HepG2 (cell line): ENCODE data around the gene TUBGCP3.

Experiments used
- ATF2 ChIP-seq: sonication (generic); formaldehyde crosslinking; IDR thresholded peaks from 2 replicates; pipeline ENCODE4 v1.4.0; 2020; ENCODE audit warnings: missing genetic modification reagents
- CTCF ChIP-seq: sonication (generic); formaldehyde crosslinking; IDR thresholded peaks from 2 replicates; pipeline ENCODE4 v1.5.0; 2020; ENCODE audit warnings: mild to moderate bottlenecking, missing genetic modification reagents, moderate library complexity
- EP300 ChIP-seq, 3 experiments: sonication (generic) in 1 of 3; formaldehyde crosslinking in 1 of 3; IDR thresholded peaks; 2 replicates each; pipeline versions ENCODE4 v1.5.1 to v1.6.1; 2011 to 2020; ENCODE audit warnings: low read depth in 2 of 3, low read length in 2 of 3, borderline replicate concordance in 1 of 3, improper control_type of control experiment in 1 of 3, mild to moderate bottlenecking in 1 of 3, missing genetic modification reagents in 1 of 3, moderate library complexity in 1 of 3
- NFIC ChIP-seq: IDR thresholded peaks from 2 replicates; pipeline ENCODE4 v1.6.1; 2012; ENCODE audit warnings: mild to moderate bottlenecking, low read length, inconsistent platforms
- ZNF280D ChIP-seq: sonication (generic); formaldehyde crosslinking; IDR thresholded peaks from 2 replicates; pipeline ENCODE4 v1.5.1; 2020; ENCODE audit warnings: mild to moderate bottlenecking, missing genetic modification reagents
- ZNF350 ChIP-seq: sonication (generic); formaldehyde crosslinking; IDR thresholded peaks from 2 replicates; pipeline ENCODE4 v1.4.0; 2020; ENCODE audit warnings: mild to moderate bottlenecking, low read depth, missing genetic modification reagents, borderline replicate concordance

- TF ChIP-seq EP300 (IDR thresholded peaks at IDR 0.05; ENCODE audit: low read depth in 2 of 2, low read length in 2 of 2) (no peak), EP300 (CRISPR knock-in tag; IDR thresholded peaks at IDR 0.05; ENCODE audit: borderline replicate concordance) (no peak), CTCF (CRISPR knock-in tag) (no peak), ATF2 (CRISPR knock-in tag) (no peak), ZNF280D (no peak), NFIC (no peak), ZNF350 (no peak)
Observed at GRCh38 chr13:112468069-112468468, 119.9 kb downstream of the TUBGCP3 start.
